PC-3 (cell line): ENCODE measurements around the gene TAS1R3. TPM values are rescaled to one million over a fixed set of nuclear protein-coding genes. Genes with fewer than 3 reads are reported as not detected.

Experiments used
- ATAC-seq: fragments of 200-7000 bp; cut with Tn5 transposase; 2 replicates; pipeline ENCODE4 v1.9.1; 2020; ENCODE audit warnings: mild to moderate bottlenecking, moderate library complexity
- BruUV-seq: library from RNA; stranded (reverse); fragments of 400-500 nt; replicated peaks from 2 replicates; lab custom pipeline; 2021; lab: Mats Ljungman, UMichigan
- CTCF ChIA-PET: fragments of 300-600 bp; sonication (Branson Sonifier 250); formaldehyde crosslinking; loops from one replicate; lab custom pipeline; 2022; ENCODE audit warnings: antibody characterized with exemption; lab: Charles Lee
- POLR2A ChIA-PET: fragments of 300-600 bp; sonication (Branson Sonifier 250); formaldehyde crosslinking; loops from one replicate; lab custom pipeline; 2022; ENCODE audit warnings: antibody characterized with exemption; ENCODE audit not compliant: unreplicated experiment; lab: Charles Lee
- DNase-seq: peaks from one replicate; pipeline ENCODE4 v3.0.0-alpha.2; 2015
- H2AFZ ChIP-seq: fragments of 300-600 bp; sonication (generic); 2 replicates; pipeline ENCODE4 v1.6.0; 2016; ENCODE audit warnings: antibody characterized with exemption, low read length
- H3F3A ChIP-seq: fragments of 300-600 bp; sonication (generic); one replicate; pipeline ENCODE4 v1.6.0; 2017; ENCODE audit warnings: antibody characterized with exemption, low read length, control low read depth, mild to moderate bottlenecking; ENCODE audit not compliant: unreplicated experiment
- H3K27ac ChIP-seq: fragments of 300-600 bp; sonication (generic); 2 replicates; pipeline ENCODE4 v1.5.1; 2016; ENCODE audit warnings: mild to moderate bottlenecking, low read length
- H3K27me3 ChIP-seq: fragments of 300-600 bp; sonication (generic); 2 replicates; pipeline ENCODE4 v1.6.1; 2016; ENCODE audit warnings: low read length, mixed read lengths
- H3K36me3 ChIP-seq: fragments of 300-600 bp; sonication (generic); 2 replicates; pipeline ENCODE4 v1.6.1; 2016; ENCODE audit warnings: low read depth, mixed run types, low read length, mixed read lengths
- H3K4me1 ChIP-seq: fragments of 300-600 bp; sonication (generic); 2 replicates; pipeline ENCODE4 v1.5.1; 2016; ENCODE audit warnings: low read length; ENCODE audit not compliant: insufficient read depth
- H3K4me2 ChIP-seq: fragments of 300-600 bp; sonication (generic); 2 replicates; pipeline ENCODE4 v1.6.0; 2016; ENCODE audit warnings: low read length
- H3K4me3 ChIP-seq: fragments of 300-600 bp; sonication (generic); 2 replicates; pipeline ENCODE4 v1.5.1; 2016; ENCODE audit warnings: mild to moderate bottlenecking, low read length, mixed read lengths
- H3K79me2 ChIP-seq: fragments of 300-600 bp; sonication (generic); 2 replicates; pipeline ENCODE4 v1.6.1; 2017; ENCODE audit warnings: low read length, mixed read lengths
- H3K9ac ChIP-seq: fragments of 300-600 bp; sonication (generic); 2 replicates; pipeline ENCODE4 v1.6.0; 2016; ENCODE audit warnings: mild to moderate bottlenecking, low read length
- H3K9me2 ChIP-seq: fragments of 300-600 bp; sonication (generic); replicated peaks from 2 replicates; pipeline ENCODE4 v1.6.1; 2016; ENCODE audit warnings: mixed run types, low read length, mixed read lengths
- H3K9me3 ChIP-seq: fragments of 300-600 bp; sonication (generic); 2 replicates; pipeline ENCODE4 v1.6.1; 2016; ENCODE audit warnings: low read length, mixed read lengths
- H4K20me1 ChIP-seq: fragments of 300-600 bp; sonication (generic); 2 replicates; pipeline ENCODE4 v1.6.1; 2016; ENCODE audit warnings: low read length, mixed read lengths
- EZH2 ChIP-seq: fragments of 300-600 bp; sonication (generic); IDR thresholded peaks from one replicate; pipeline ENCODE4 v1.6.1; 2017; ENCODE audit warnings: antibody characterized with exemption, mild to moderate bottlenecking, low read length; ENCODE audit not compliant: unreplicated experiment
- EZH2phosphoT487 ChIP-seq: fragments of 300-600 bp; sonication (generic); IDR thresholded peaks from 2 replicates; pipeline ENCODE4 v1.6.1; 2018; ENCODE audit warnings: mild to moderate bottlenecking, antibody characterized with exemption, low read length, borderline replicate concordance
- intact Hi-C: fragments of 100-400 bp; cut with micrococcal nuclease; formaldehyde crosslinking; loops from 2 replicates; pipeline ENCODE4 v1.9.0; 2023
- total RNA-seq: library from RNA; depleted of rRNA; stranded (reverse); fragments of >200 nt; gene quantifications from 2 replicates; pipeline ENCODE4 v1.2.3, GENCODE V29; 2014
- TF ChIP-seq, protein P1 (sequence below): fragments of 300-600 bp; sonication (generic); conservative IDR thresholded peaks from 2 replicates; pipeline ENCODE4 v1.5.1; 2017; ENCODE audit warnings: antibody characterized with exemption, low read depth, mild to moderate bottlenecking, low read length

Gene TAS1R3
- total RNA-seq, 1 experiment from 2014 or later, result 1.9 TPM

DNA sequence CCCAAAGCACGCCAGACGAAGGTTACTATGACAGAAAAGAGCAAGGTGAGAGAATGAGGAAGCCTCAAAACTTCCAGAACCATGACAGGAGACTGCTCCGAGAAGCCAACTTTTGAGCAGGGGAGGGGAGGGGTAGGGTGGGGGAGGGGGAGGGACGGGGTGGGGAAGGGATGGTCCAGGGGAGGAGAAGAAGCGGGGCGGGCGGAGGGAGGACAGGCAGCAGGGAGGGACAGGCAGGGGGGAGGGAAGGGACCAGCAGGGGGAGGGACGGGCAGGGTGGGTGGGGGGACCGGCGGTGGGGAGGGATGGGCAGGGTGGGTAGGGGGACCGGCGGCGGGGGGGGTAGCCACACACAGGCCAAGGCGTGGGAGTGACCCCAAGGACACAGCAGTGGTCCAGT lies 8.7 kb upstream of the TAS1R3 start:
- intact Hi-C loops, result no loop called here

DNA sequence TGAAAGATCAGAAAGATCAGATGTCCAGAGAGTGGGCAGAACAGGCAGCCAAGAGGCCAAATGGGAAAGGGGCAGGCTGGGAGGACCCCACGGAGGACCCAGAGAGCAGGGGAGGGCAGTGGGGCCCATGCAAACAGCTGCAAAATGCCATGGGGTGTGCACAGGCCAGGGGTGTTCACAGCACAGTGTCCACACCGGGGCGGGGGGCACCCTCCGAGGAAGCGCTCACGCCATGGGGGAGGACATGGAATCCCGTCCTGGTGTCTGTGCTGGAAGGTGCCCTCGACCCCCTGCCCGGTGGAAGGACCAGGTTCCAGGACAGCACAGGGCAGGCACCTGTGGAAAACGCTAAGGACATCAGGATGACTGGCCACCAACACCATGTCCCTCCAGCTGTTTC lies 8.1 kb upstream of the TAS1R3 start:
- Histone ChIP-seq H4K20me1 (peaks cover 29% of the 10 kb centered on the region), H3K4me3 (peak overlapping the region; percentile 60), H3K36me3 (peaks cover 22% of the 10 kb centered on the region; the same call in 1 of the 2 replicates), H3K4me1 (peaks cover 42% of the 10 kb centered on the region), H2AFZ (no peak overlapping the region), H3K79me2 (peaks cover 80% of the 10 kb centered on the region), H3K27me3 (no peaks in the 10 kb centered on the region), H3K9ac (peak overlapping the region; percentile 16; the same call in 1 of the 2 replicates), H3K4me2 (peak overlapping the region; percentile 84), H3F3A (peaks cover 9% of the 10 kb centered on the region), H3K27ac (no peak overlapping the region), H3K9me3 (no peaks in the 10 kb centered on the region), H3K9me2 (no peaks in the 10 kb centered on the region)
- TF ChIP-seq EZH2, result no peak
- TF ChIP-seq, protein P1, sequence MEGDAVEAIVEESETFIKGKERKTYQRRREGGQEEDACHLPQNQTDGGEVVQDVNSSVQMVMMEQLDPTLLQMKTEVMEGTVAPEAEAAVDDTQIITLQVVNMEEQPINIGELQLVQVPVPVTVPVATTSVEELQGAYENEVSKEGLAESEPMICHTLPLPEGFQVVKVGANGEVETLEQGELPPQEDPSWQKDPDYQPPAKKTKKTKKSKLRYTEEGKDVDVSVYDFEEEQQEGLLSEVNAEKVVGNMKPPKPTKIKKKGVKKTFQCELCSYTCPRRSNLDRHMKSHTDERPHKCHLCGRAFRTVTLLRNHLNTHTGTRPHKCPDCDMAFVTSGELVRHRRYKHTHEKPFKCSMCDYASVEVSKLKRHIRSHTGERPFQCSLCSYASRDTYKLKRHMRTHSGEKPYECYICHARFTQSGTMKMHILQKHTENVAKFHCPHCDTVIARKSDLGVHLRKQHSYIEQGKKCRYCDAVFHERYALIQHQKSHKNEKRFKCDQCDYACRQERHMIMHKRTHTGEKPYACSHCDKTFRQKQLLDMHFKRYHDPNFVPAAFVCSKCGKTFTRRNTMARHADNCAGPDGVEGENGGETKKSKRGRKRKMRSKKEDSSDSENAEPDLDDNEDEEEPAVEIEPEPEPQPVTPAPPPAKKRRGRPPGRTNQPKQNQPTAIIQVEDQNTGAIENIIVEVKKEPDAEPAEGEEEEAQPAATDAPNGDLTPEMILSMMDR, result no peak
- TF ChIP-seq EZH2phosphoT487, result no peak
- intact Hi-C loops, result no loop called here
- POLR2A ChIA-PET, result no interaction called here
- ATAC-seq, result no peak
- CTCF ChIA-PET, result no interaction called here
- no TSS peak for BruUV-seq
- DNase-seq, result no peak

More for the DNA sequence above, 8.7 kb upstream of the TAS1R3 start:
- POLR2A ChIA-PET, result no interaction called here
- no peak overlapping the region for H2AFZ ChIP-seq
- CTCF ChIA-PET, result no interaction called here
- H3K9me3 ChIP-seq, result no peaks in the 10 kb centered on the region
- no peaks in the 10 kb centered on the region for H3K27me3 ChIP-seq
- H3K4me3 ChIP-seq, result no peak overlapping the region
- ATAC-seq, result no peak
- peaks cover 9% of the 10 kb centered on the region for H3F3A ChIP-seq
- H3K9ac ChIP-seq, result no peak overlapping the region
- no peaks in the 10 kb centered on the region for H3K9me2 ChIP-seq
- DNase-seq, result no peak
- no peak overlapping the region for H3K4me2 ChIP-seq
- H3K79me2 ChIP-seq, result peaks cover 84% of the 10 kb centered on the region
- H3K27ac ChIP-seq, result no peak overlapping the region
- H3K4me1 ChIP-seq, result peaks cover 48% of the 10 kb centered on the region
- no TSS peak for BruUV-seq
- peaks cover 25% of the 10 kb centered on the region; the same call in 1 of the 2 replicates for H3K36me3 ChIP-seq
- TF ChIP-seq, protein P1, result no peak
- TF ChIP-seq EZH2phosphoT487 (no peak), EZH2 (no peak)
- H4K20me1 ChIP-seq, result peaks cover 29% of the 10 kb centered on the region

DNA sequence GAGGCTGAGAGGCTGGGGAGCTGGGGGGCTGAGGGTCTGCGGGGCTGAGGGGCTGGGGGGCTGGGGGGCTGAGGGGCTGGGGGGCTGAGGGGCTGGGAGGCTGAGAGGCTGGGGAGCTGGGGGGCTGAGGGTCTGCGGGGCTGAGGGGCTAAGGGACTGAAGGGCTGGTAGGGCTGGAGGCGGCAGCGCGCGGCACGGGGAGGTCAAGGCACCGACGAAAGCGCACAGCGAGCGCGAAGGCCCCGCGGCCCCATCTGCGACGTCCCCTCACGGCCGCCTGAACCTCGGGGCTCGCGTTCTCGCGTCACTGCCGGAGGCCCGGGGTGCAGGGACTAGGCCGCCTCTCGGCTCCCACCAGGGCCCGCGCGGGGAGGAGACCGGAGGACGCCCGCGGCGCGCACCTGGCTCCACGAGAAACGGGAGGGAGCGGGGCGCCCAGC lies 7.0 kb upstream of the TAS1R3 start:
- DNase-seq (no peak), ATAC-seq (no peak; the same call in 1 of the 2 replicates)
- POLR2A ChIA-PET, result no interaction called here
- TF ChIP-seq EZH2phosphoT487, result no peak
- TF ChIP-seq, protein P1, result no peak
- no peak for TF ChIP-seq EZH2
- no peaks in the 10 kb centered on the region for H3K9me2 ChIP-seq
- peaks cover 32% of the 10 kb centered on the region for H3K4me1 ChIP-seq
- no TSS peak for BruUV-seq
- no peaks in the 10 kb centered on the region for H3K9me3 ChIP-seq
- peak overlapping the region; percentile 90 for H3K4me3 ChIP-seq
- peak overlapping the region; percentile 95 for H3K9ac ChIP-seq
- H2AFZ ChIP-seq, result peak overlapping the region; percentile 62
- peak overlapping the region; percentile 97 for H3K4me2 ChIP-seq
- CTCF ChIA-PET, result no interaction called here
- intact Hi-C loops, result no loop called here
- H3F3A ChIP-seq, result peaks cover 1% of the 10 kb centered on the region
- H4K20me1 ChIP-seq, result peaks cover 29% of the 10 kb centered on the region
- peaks cover 17% of the 10 kb centered on the region; the same call in 1 of the 2 replicates for H3K36me3 ChIP-seq
- peaks cover 75% of the 10 kb centered on the region for H3K79me2 ChIP-seq
- H3K27me3 ChIP-seq, result no peaks in the 10 kb centered on the region
- H3K27ac ChIP-seq, result peak overlapping the region; percentile 46
